Tibial artery (tissue), 4 donors: ENCODE measurements around the gene TEAD4.

Experiments
- DNase-seq, 2 donors: peaks; one replicate each; pipeline ENCODE4 v3.0.0-alpha.2; 2019
- H3K27ac ChIP-seq, 2 donors: fragments of 200-600 bp; sonication (generic) in 1 of 2; 1 replicate in 1 of 2; 2 replicates in 1 of 2; pipeline ENCODE4 v1.5.1; 2018 to 2019; ENCODE audit warnings: mild to moderate bottlenecking in 1 of 2
- H3K27me3 ChIP-seq, 2 donors: fragments of 200-600 bp; sonication (generic) in 1 of 2; one replicate each; pipeline versions ENCODE4 v1.5.1 to v1.6.0; 2016 to 2019
- H3K36me3 ChIP-seq, 3 donors: fragments of 200-600 bp; sonication (generic) in 2 of 3; one replicate each; pipeline ENCODE4 v1.5.1; 2016 to 2019; ENCODE audit warnings: mild to moderate bottlenecking in 2 of 3
- H3K4me1 ChIP-seq, 4 donors: fragments of 200-600 bp; sonication (generic) in 2 of 4; 1 replicate in 3 of 4; 2 replicates in 1 of 4; pipeline ENCODE4 v1.5.1; 2016 to 2019
- H3K4me3 ChIP-seq, 2 donors: fragments of 200-600 bp; sonication (generic) in 1 of 2; 1 replicate in 1 of 2; 2 replicates in 1 of 2; pipeline ENCODE4 v1.5.1; 2018 to 2019; ENCODE audit warnings: mild to moderate bottlenecking in 2 of 2
- H3K9me3 ChIP-seq, 3 donors: fragments of 200-600 bp; sonication (generic) in 1 of 3; one replicate each; pipeline ENCODE4 v1.5.1; 2016 to 2019
- CTCF ChIP-seq, 2 experiments: fragments of 200-600 bp in 1 of 2; fragments of 450-650 bp in 1 of 2; IDR thresholded peaks; one replicate each; pipeline ENCODE4 v1.5.1; 2017 to 2019; ENCODE audit warnings: antibody characterized with exemption in 2 of 2, mild to moderate bottlenecking in 1 of 2, moderate library complexity in 1 of 2
- intact Hi-C: fragments of 100-400 bp; cut with DNase I; formaldehyde crosslinking; loops from one replicate; pipeline ENCODE4 v1.15.0; 2023; ENCODE audit warnings: low total_unique reads

TEAD4 gene

GRCh38 chr12:3044141-3044630, 85.0 kb downstream of the TEAD4 start:
- Histone ChIP-seq H3K9me3 (no peaks in the 10 kb centered on the region), H3K27ac (no peak overlapping the region), H3K4me1 (peaks cover 0 to 10% (median 7%) of the 10 kb centered on the region in 4 donors), H3K36me3 (peaks cover 8 to 18% (median 13%) of the 10 kb centered on the region in 3 donors), H3K4me3 (no peak overlapping the region), H3K27me3 (no peaks in the 10 kb centered on the region)
- intact Hi-C loops, result no loop called here
- DNase-seq, result no peak
- no peak for TF ChIP-seq CTCF (IDR thresholded peaks at IDR 0.05)

DNA sequence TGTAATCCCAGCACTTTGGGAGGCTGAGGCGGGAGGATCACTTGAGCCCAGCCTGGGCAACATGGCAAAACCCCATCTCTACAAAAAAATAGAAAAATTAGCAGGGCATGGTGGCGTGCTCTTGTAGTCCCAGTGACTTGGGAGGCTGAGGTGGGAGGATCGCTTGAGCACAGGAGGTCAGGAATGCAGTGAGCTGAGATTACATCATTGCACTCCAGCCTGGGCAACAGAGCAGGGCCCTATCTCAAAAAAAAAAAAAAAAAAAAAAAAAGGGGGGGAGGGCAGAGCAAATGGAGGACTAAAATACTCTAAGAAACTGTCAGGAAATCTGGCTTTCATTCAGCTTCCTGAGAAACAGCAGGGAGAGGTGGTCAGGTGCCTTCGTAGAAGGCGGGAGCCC, 86.3 kb downstream of the TEAD4 start:
- intact Hi-C loops, result no loop called here
- no peaks in the 10 kb centered on the region for H3K9me3 ChIP-seq
- peaks cover 3 to 5% (median 4%) of the 10 kb centered on the region in 3 donors for H3K36me3 ChIP-seq
- H3K4me1 ChIP-seq, result peaks cover 0 to 10% (median 7%) of the 10 kb centered on the region in 4 donors
- TF ChIP-seq CTCF (IDR thresholded peaks at IDR 0.05), result no peak
- no peak overlapping the region for H3K27ac ChIP-seq
- H3K4me3 ChIP-seq, result no peak overlapping the region
- H3K27me3 ChIP-seq, result no peaks in the 10 kb centered on the region
- DNase-seq, result no peak

DNA sequence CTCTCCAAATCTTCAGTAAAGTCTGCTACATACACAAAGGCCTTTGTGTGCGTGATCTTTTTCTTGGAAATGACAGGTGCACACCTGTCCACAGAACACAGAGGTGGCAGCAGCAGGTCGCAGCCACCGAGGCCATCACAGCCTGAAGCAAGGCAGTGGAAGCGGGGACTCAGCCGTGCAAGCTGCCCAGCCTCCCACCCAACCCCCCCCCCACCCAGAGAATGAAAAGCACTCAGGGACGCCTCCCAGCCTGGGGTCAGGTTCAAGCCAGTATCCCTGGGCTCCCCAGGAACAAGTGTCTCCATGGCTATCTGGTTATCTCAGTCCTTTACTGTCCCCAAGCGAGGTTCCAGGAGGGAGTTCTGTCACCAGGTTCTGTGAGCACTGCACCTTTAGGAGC, 86.8 kb downstream of the TEAD4 start:
- Histone ChIP-seq H3K27me3 (no peaks in the 10 kb centered on the region), H3K4me3 (no peak overlapping the region), H3K4me1 (peaks cover 0 to 10% (median 7%) of the 10 kb centered on the region in 4 donors), H3K27ac (no peak overlapping the region), H3K9me3 (no peaks in the 10 kb centered on the region), H3K36me3 (peaks cover 0 to under 1% (median 0%) of the 10 kb centered on the region in 3 donors)
- no peak for TF ChIP-seq CTCF (IDR thresholded peaks at IDR 0.05)
- DNase-seq, result no peak
- intact Hi-C loops, result no loop called here

GRCh38 chr12:3046441-3047200, 87.4 kb downstream of the TEAD4 start:
- Histone ChIP-seq H3K27ac (no peak overlapping the region), H3K4me3 (no peak overlapping the region), H3K27me3 (no peaks in the 10 kb centered on the region), H3K36me3 (no peaks in the 10 kb centered on the region), H3K9me3 (no peaks in the 10 kb centered on the region), H3K4me1 (peaks cover 0 to 9% (median 7%) of the 10 kb centered on the region in 4 donors)
- DNase-seq, result no peak
- TF ChIP-seq CTCF (IDR thresholded peaks at IDR 0.05), result no peak
- intact Hi-C loops, result no loop called here

DNA sequence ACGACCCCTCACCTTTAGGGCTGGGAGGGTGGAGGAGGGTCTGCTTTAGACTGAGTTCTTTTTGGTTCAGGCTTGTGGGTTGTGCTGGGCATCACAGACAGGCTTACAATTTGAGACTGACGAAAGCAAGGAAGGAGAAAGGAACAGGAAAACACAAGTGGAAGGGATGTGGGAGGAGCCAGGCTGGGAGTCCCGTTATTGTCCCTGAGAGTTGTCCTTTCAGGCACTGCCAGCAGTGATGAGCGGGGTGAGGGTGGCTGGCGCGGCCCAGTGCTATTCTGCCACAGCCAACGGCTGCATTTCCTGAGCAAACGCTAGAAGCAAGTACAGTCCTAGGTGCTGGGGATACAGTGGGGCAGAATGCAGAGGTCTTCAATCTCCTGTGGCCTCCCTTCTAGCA, 88.8 kb downstream of the TEAD4 start:
- no peaks in the 10 kb centered on the region for H3K9me3 ChIP-seq
- intact Hi-C loops, result no loop called here
- H3K36me3 ChIP-seq, result no peaks in the 10 kb centered on the region
- H3K4me3 ChIP-seq, result no peak overlapping the region
- no peak for DNase-seq
- H3K4me1 ChIP-seq, result no peaks in the 10 kb centered on the region
- H3K27me3 ChIP-seq, result no peaks in the 10 kb centered on the region
- no peak overlapping the region for H3K27ac ChIP-seq
- TF ChIP-seq CTCF (IDR thresholded peaks at IDR 0.05), result no peak
